Measurements from ENCODE around the gene ITGB3BP. TPM values are rescaled to one million over a fixed set of nuclear protein-coding genes. Genes with fewer than 3 reads are reported as not detected.

The ITGB3BP gene
- total RNA-seq, 1 experiment from 2014 or later = 50.2 TPM

DNA sequence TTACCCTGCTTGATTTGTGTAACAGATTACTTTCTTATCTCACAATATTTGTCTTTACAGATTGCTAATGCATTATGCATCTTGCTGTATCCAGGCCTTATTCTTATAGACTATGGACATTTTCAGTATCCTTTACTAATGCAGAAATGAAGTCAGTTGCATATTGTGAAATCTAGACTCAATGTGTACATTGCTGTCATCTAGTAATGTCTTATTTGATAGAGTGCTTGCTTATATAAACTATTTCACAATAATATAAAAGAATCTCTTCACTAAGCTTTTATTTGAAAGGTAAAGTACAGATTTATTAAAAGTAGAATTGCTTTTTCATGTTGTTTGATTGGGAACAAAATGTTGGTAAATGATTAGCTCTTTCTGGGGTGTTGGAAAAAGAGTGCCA is 116.0 kb downstream of the ITGB3BP start:
- ChIA-PET RAD21 (ENCODE audit: low non-redundant PET in 1 of 2, low total read pairs in 2 of 2, uncharacterized antibody in 2 of 2, unreplicated experiment in 2 of 2) (no interaction called here), POLR2A (no interaction called here), CTCF (no interaction called here)
- Histone ChIP-seq H3K27me3 (ENCODE audit: insufficient read depth, low read length) (no peaks in the 10 kb centered on the region), H3K79me2 (ENCODE audit: insufficient read depth, low read length) (no peaks in the 10 kb centered on the region), H2AFZ (ENCODE audit: low read depth, low read length, poor library complexity, severe bottlenecking) (no peak overlapping the region), H3K4me3 (replicated peaks in 1 of 2; ENCODE audit: low read depth in 1 of 2, low read length in 2 of 2) (no peak overlapping the region), H3K9me3 (ENCODE audit: control insufficient read depth in 1 of 2, insufficient read depth in 1 of 2, low read depth in 1 of 2, low read length in 2 of 2) (no peaks in the 10 kb centered on the region), H3K36me3 (ENCODE audit: control insufficient read depth in 1 of 2, insufficient read depth in 2 of 2, low read length in 2 of 2) (no peaks in the 10 kb centered on the region), H3K9me2 (ENCODE audit: insufficient read depth) (no peaks in the 10 kb centered on the region), H3K4me1 (ENCODE audit: control insufficient read depth in 1 of 2, insufficient read depth in 2 of 2, low read length in 2 of 2) (no peaks in the 10 kb centered on the region), H3K4me2 (ENCODE audit: low read length) (no peak overlapping the region), H3K27ac (ENCODE audit: low read depth, low read length) (no peak overlapping the region), H3K9ac (ENCODE audit: low read length) (no peak overlapping the region), H4K20me1 (ENCODE audit: insufficient read depth) (no peaks in the 10 kb centered on the region)
- ATAC-seq (no peak), DNase-seq (ENCODE audit: low read depth, low spot score) (no peak)
- intact Hi-C loops (cut with micrococcal nuclease) = no loop called here
- TF ChIP-seq ZNF274 (IDR thresholded peaks at IDR 0.05; ENCODE audit: low read depth, low read length) (no peak), SRF (IDR thresholded peaks at IDR 0.05; ENCODE audit: low read depth) (no peak), CBX3 (IDR thresholded peaks at IDR 0.05; ENCODE audit: low read depth) (no peak), EGR1 (IDR thresholded peaks at IDR 0.05; ENCODE audit: low read depth) (no peak), POLR2AphosphoS5 (IDR thresholded peaks at IDR 0.05; ENCODE audit: low read depth, low read length) (no peak), ELF1 (IDR thresholded peaks at IDR 0.05; ENCODE audit: borderline replicate concordance, low read depth) (no peak), EZH2phosphoT487 (IDR thresholded peaks at IDR 0.05; ENCODE audit: borderline replicate concordance) (no peak), FOSL1 (IDR thresholded peaks at IDR 0.05; ENCODE audit: low read depth) (no peak), TCF7L2 (IDR thresholded peaks at IDR 0.05; ENCODE audit: borderline replicate concordance, extremely low read depth, insufficient read depth, insufficient read length) (no peak), CEBPB (IDR thresholded peaks at IDR 0.05; ENCODE audit: low read depth) (no peak), POLR2A (IDR thresholded peaks at IDR 0.05; ENCODE audit: borderline replicate concordance, extremely low read depth, insufficient read depth, insufficient read length) (no peak), ZFX (IDR thresholded peaks at IDR 0.05) (no peak), YY1 (IDR thresholded peaks at IDR 0.05; ENCODE audit: extremely low read depth, insufficient replicate concordance, low read depth, low read length) (no peak), EZH2 (IDR thresholded peaks at IDR 0.05) (no peak), RAD21 (IDR thresholded peaks at IDR 0.05; ENCODE audit: low read depth) (no peak)
- TF ChIP-seq, protein P1, sequence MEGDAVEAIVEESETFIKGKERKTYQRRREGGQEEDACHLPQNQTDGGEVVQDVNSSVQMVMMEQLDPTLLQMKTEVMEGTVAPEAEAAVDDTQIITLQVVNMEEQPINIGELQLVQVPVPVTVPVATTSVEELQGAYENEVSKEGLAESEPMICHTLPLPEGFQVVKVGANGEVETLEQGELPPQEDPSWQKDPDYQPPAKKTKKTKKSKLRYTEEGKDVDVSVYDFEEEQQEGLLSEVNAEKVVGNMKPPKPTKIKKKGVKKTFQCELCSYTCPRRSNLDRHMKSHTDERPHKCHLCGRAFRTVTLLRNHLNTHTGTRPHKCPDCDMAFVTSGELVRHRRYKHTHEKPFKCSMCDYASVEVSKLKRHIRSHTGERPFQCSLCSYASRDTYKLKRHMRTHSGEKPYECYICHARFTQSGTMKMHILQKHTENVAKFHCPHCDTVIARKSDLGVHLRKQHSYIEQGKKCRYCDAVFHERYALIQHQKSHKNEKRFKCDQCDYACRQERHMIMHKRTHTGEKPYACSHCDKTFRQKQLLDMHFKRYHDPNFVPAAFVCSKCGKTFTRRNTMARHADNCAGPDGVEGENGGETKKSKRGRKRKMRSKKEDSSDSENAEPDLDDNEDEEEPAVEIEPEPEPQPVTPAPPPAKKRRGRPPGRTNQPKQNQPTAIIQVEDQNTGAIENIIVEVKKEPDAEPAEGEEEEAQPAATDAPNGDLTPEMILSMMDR (IDR thresholded peaks at IDR 0.05 in 2 of 3, conservative IDR thresholded peaks at IDR 0.05 in 1 of 3; ENCODE audit: borderline replicate concordance in 1 of 3, insufficient read depth in 1 of 3, low read depth in 2 of 3, low read length in 2 of 3) = no peak
- TF ChIP-seq, protein P2, sequence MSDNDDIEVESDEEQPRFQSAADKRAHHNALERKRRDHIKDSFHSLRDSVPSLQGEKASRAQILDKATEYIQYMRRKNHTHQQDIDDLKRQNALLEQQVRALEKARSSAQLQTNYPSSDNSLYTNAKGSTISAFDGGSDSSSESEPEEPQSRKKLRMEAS (IDR thresholded peaks at IDR 0.05) = no peak
- TF ChIP-seq, protein P3, sequence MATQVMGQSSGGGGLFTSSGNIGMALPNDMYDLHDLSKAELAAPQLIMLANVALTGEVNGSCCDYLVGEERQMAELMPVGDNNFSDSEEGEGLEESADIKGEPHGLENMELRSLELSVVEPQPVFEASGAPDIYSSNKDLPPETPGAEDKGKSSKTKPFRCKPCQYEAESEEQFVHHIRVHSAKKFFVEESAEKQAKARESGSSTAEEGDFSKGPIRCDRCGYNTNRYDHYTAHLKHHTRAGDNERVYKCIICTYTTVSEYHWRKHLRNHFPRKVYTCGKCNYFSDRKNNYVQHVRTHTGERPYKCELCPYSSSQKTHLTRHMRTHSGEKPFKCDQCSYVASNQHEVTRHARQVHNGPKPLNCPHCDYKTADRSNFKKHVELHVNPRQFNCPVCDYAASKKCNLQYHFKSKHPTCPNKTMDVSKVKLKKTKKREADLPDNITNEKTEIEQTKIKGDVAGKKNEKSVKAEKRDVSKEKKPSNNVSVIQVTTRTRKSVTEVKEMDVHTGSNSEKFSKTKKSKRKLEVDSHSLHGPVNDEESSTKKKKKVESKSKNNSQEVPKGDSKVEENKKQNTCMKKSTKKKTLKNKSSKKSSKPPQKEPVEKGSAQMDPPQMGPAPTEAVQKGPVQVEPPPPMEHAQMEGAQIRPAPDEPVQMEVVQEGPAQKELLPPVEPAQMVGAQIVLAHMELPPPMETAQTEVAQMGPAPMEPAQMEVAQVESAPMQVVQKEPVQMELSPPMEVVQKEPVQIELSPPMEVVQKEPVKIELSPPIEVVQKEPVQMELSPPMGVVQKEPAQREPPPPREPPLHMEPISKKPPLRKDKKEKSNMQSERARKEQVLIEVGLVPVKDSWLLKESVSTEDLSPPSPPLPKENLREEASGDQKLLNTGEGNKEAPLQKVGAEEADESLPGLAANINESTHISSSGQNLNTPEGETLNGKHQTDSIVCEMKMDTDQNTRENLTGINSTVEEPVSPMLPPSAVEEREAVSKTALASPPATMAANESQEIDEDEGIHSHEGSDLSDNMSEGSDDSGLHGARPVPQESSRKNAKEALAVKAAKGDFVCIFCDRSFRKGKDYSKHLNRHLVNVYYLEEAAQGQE (IDR thresholded peaks at IDR 0.05; ENCODE audit: low read depth) = no peak
- TF ChIP-seq, protein P4, sequence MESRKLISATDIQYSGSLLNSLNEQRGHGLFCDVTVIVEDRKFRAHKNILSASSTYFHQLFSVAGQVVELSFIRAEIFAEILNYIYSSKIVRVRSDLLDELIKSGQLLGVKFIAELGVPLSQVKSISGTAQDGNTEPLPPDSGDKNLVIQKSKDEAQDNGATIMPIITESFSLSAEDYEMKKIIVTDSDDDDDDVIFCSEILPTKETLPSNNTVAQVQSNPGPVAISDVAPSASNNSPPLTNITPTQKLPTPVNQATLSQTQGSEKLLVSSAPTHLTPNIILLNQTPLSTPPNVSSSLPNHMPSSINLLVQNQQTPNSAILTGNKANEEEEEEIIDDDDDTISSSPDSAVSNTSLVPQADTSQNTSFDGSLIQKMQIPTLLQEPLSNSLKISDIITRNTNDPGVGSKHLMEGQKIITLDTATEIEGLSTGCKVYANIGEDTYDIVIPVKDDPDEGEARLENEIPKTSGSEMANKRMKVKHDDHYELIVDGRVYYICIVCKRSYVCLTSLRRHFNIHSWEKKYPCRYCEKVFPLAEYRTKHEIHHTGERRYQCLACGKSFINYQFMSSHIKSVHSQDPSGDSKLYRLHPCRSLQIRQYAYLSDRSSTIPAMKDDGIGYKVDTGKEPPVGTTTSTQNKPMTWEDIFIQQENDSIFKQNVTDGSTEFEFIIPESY (IDR thresholded peaks at IDR 0.05; ENCODE audit: extremely low read depth, insufficient replicate concordance, low read length) = no peak
- no TSS peak for BruUV-seq (replicated peaks)

Measured in HCT116 (cell line).